B cell (primary cell): ENCODE results near the gene GPBP1L1. TPM values are rescaled to one million over a fixed set of nuclear protein-coding genes. Genes with fewer than 3 reads are reported as not detected.
"Not testable (repeated sequence)": the region's sequence is repeated elsewhere in the genome, so short reads cannot be mapped to it uniquely, and the experiment has no call there.

Experiments
- ATAC-seq: fragments of 200-7000 bp; cut with Tn5 transposase; one replicate; pipeline ENCODE4 v1.10.0; 2021; ENCODE audit warnings: low read depth, mild to moderate bottlenecking, moderate number of reproducible peaks, moderate library complexity
- CTCF ChIA-PET: fragments of 350-600 bp; sonication (Branson Sonifier 250); formaldehyde crosslinking; loops from one replicate; lab custom pipeline; 2021; ENCODE audit warnings: antibody characterized with exemption, inconsistent platforms; lab: Charles Lee
- POLR2A ChIA-PET: fragments of 350-600 bp; sonication (Branson Sonifier 250); formaldehyde crosslinking; loops from one replicate; lab custom pipeline; 2021; ENCODE audit warnings: antibody characterized with exemption; lab: Charles Lee
- DNase-seq: peaks from one replicate; pipeline ENCODE4 v3.0.0; 2013
- H2AFZ ChIP-seq: 2 replicates; pipeline ENCODE4 v1.6.1; 2012; ENCODE audit warnings: mild to moderate bottlenecking, low read depth, low read length; ENCODE audit not compliant: insufficient read depth, poor library complexity, severe bottlenecking
- H3K27ac ChIP-seq, 2 donors: 1 replicate in 1 of 2; 2 replicates in 1 of 2; pipeline ENCODE4 v1.5.1; 2012 to 2013; ENCODE audit warnings: low read length in 2 of 2, mild to moderate bottlenecking in 2 of 2, moderate library complexity in 1 of 2
- H3K27me3 ChIP-seq, 4 experiments: fragments of 200-600 bp in 1 of 4; sonication (generic) in 1 of 4; replicated peaks in 1 of 4; 1 replicate in 2 of 4; 2 replicates in 2 of 4; pipeline versions ENCODE4 v1.6.1 to v1.7.0; 2013 to 2016; ENCODE audit warnings: low read length in 3 of 4, mild to moderate bottlenecking in 2 of 4, mixed read lengths in 1 of 4, moderate library complexity in 1 of 4; ENCODE audit not compliant: insufficient read depth in 4 of 4, control insufficient read depth in 3 of 4; ENCODE audit errors: control extremely low read depth in 1 of 4
- H3K36me3 ChIP-seq, 2 experiments: replicated peaks in 1 of 2; 1 replicate in 1 of 2; 2 replicates in 1 of 2; pipeline versions ENCODE4 v1.6.1 to v1.7.1; 2013; ENCODE audit warnings: low read length in 1 of 2; ENCODE audit not compliant: insufficient read depth in 2 of 2, control insufficient read depth in 1 of 2; ENCODE audit errors: control extremely low read depth in 1 of 2, extremely low read depth in 1 of 2
- H3K4me1 ChIP-seq, 2 donors: fragments of 200-600 bp in 1 of 2; sonication (generic) in 1 of 2; 1 replicate in 1 of 2; 2 replicates in 1 of 2; pipeline versions ENCODE4 v1.5.1 to v1.6.1; 2013 to 2017; ENCODE audit warnings: low read length in 2 of 2; ENCODE audit not compliant: control insufficient read depth in 2 of 2, insufficient read depth in 2 of 2
- H3K4me2 ChIP-seq: replicated peaks from 2 replicates; pipeline ENCODE3; 2012; ENCODE audit warnings: mild to moderate bottlenecking, low read depth, low read length; ENCODE audit not compliant: poor library complexity, severe bottlenecking
- H3K4me3 ChIP-seq, 5 experiments: fragments of 200-600 bp in 1 of 5; sonication (generic) in 1 of 5; 1 replicate in 3 of 5; 2 replicates in 2 of 5; pipeline versions ENCODE4 v1.5.1 to v1.7.0; 2011 to 2016; ENCODE audit warnings: low read length in 4 of 5, mild to moderate bottlenecking in 4 of 5, low read depth in 2 of 5, control low read depth in 1 of 5, moderate library complexity in 1 of 5; ENCODE audit not compliant: insufficient read depth in 1 of 5; ENCODE audit errors: control extremely low read depth in 1 of 5, extremely low read depth in 1 of 5
- H3K79me2 ChIP-seq: fragments of 200-600 bp; sonication (generic); one replicate; pipeline ENCODE4 v1.6.0; 2016; ENCODE audit warnings: low read length; ENCODE audit not compliant: control insufficient read depth, insufficient read depth
- H3K9ac ChIP-seq: fragments of 200-600 bp; sonication (generic); 2 replicates; pipeline ENCODE4 v1.6.1; 2017; ENCODE audit warnings: mild to moderate bottlenecking, low read length, moderate library complexity
- H3K9me3 ChIP-seq, 3 donors: one replicate each; pipeline versions ENCODE4 v1.6.1 to v1.7.1; 2013; ENCODE audit warnings: low read length in 2 of 3; ENCODE audit not compliant: control insufficient read depth in 2 of 3, insufficient read depth in 1 of 3; ENCODE audit errors: control extremely low read depth in 1 of 3
- H4K20me1 ChIP-seq: 2 replicates; pipeline ENCODE4 v1.6.0; 2012; ENCODE audit warnings: mild to moderate bottlenecking, low read length; ENCODE audit not compliant: insufficient read depth, control insufficient read depth, poor library complexity, severe bottlenecking
- H3K27ac Mint-ChIP-seq: one replicate; pipeline ENCODE4 v1.8.0; 2021; ENCODE audit warnings: mixed read lengths
- H3K27me3 Mint-ChIP-seq: one replicate; pipeline ENCODE4 v1.8.0; 2021; ENCODE audit warnings: mixed read lengths
- H3K4me1 Mint-ChIP-seq: one replicate; pipeline ENCODE4 v1.8.0; 2021; ENCODE audit warnings: mixed read lengths
- H3K4me3 Mint-ChIP-seq: one replicate; pipeline ENCODE4 v1.8.0; 2021; ENCODE audit warnings: mixed read lengths
- H3K9me3 Mint-ChIP-seq: one replicate; pipeline ENCODE4 v1.8.0; 2022; ENCODE audit warnings: mixed read lengths; ENCODE audit not compliant: insufficient read depth
- CTCF ChIP-seq: fragments of 200-600 bp; IDR thresholded peaks from one replicate; pipeline ENCODE4 v1.8.0; 2022; ENCODE audit warnings: antibody characterized with exemption, mild to moderate bottlenecking
- EZH2 ChIP-seq: IDR thresholded peaks from 2 replicates; pipeline ENCODE4 v1.6.1; 2012; ENCODE audit warnings: borderline replicate concordance, low read depth, mild to moderate bottlenecking, moderate library complexity, low read length; ENCODE audit not compliant: insufficient read depth, poor library complexity, severe bottlenecking
- WGBS: methylation state at CpG from one replicate; pipeline ENCODE4 v1.1.5; 2013; ENCODE audit warnings: missing lambda C conversion rate; ENCODE audit not compliant: insufficient coverage; 5-methylcytosine and 5-hydroxymethylcytosine counted together
- intact Hi-C: fragments of 100-400 bp; cut with micrococcal nuclease; formaldehyde crosslinking; loops from one replicate; pipeline ENCODE4 v1.10.0; 2022
- polyA plus RNA-seq: library from polyadenylated mRNA; depleted of rRNA; stranded (reverse); fragments of >200 nt; gene quantifications from 2 replicates; pipeline ENCODE4 v1.2.3, GENCODE V29; 2012
- total RNA-seq, 2 donors: library from RNA; stranded (reverse); fragments of 120-200 nt in 1 of 2; gene quantifications; 1 replicate in 1 of 2; 2 replicates in 1 of 2; pipeline versions ENCODE4 v1.2.3 to v1.2.4, GENCODE V29; 2013 to 2022

Gene GPBP1L1
- total and polyA plus RNA-seq, 2 donors (not counting 1 experiment from before 2014, with no cell fraction given): 75.5 to 137 TPM

- H3K4me1 Mint-ChIP-seq: peaks cover 70% of the 10 kb centered on the region
- Histone ChIP-seq H3K27me3 (no peaks in the 10 kb centered on the region), H3K4me3 (no peak overlapping the region), H3K4me2 (no peak overlapping the region), H3K79me2 (peaks cover 99% of the 10 kb centered on the region), H3K36me3 (no peaks in the 10 kb centered on the region), H2AFZ (no peak overlapping the region), H3K9ac (no peak overlapping the region), H4K20me1 (peaks cover 71% of the 10 kb centered on the region), H3K9me3 (no peaks in the 10 kb centered on the region), H3K27ac (no peak overlapping the region), H3K4me1 (peaks cover 11 to 40% of the 10 kb centered on the region in 2 donors)
- H3K27me3 Mint-ChIP-seq: no peaks in the 10 kb centered on the region
- TF ChIP-seq CTCF (no peak), EZH2 (no peak)
- H3K27ac Mint-ChIP-seq: no peak overlapping the region
- ATAC-seq (no peak), DNase-seq (no peak)
- H3K9me3 Mint-ChIP-seq: no peaks in the 10 kb centered on the region
- no peak overlapping the region for H3K4me3 Mint-ChIP-seq
- intact Hi-C loops: no loop called here
- POLR2A ChIA-PET: no interaction called here
- CTCF ChIA-PET: no interaction called here
Observed at GRCh38 chr1:45678489-45678888, 7.8 kb downstream of the GPBP1L1 start.

GRCh38 chr1:45677751-45678245, 8.5 kb downstream of the GPBP1L1 start:
- peaks cover 74% of the 10 kb centered on the region for H4K20me1 ChIP-seq
- peaks cover 0 to under 1% of the 10 kb centered on the region in 2 experiments for H3K36me3 ChIP-seq
- no peak overlapping the region for H3K27ac ChIP-seq
- CTCF ChIA-PET: interaction anchor here (1.5 kb wide), 1 partner anchor 8 kb away, joined by 5 read pairs; the partner anchor contains the start of gene GPBP1L1
- H3K9ac ChIP-seq: no peak overlapping the region
- TF ChIP-seq EZH2 (no peak), CTCF (no peak)
- Mint-ChIP-seq H3K4me3 (peak overlapping the region; percentile 14), H3K9me3 (no peaks in the 10 kb centered on the region), H3K4me1 (peaks cover 76% of the 10 kb centered on the region), H3K27ac (no peak overlapping the region), H3K27me3 (no peaks in the 10 kb centered on the region)
- H3K4me2 ChIP-seq: no peak overlapping the region
- H3K79me2 ChIP-seq: peaks cover 99% of the 10 kb centered on the region
- DNase-seq: no peak
- peaks cover 11 to 39% of the 10 kb centered on the region in 2 donors for H3K4me1 ChIP-seq
- ATAC-seq: no peak
- no peaks in the 10 kb centered on the region for H3K9me3 ChIP-seq
- H2AFZ ChIP-seq: no peak overlapping the region
- intact Hi-C loops: no loop called here
- H3K4me3 ChIP-seq: no peak overlapping the region
- no peaks in the 10 kb centered on the region for H3K27me3 ChIP-seq
- POLR2A ChIA-PET: no interaction called here
- no CpG with 5 or more reads among the region's 3 CpGs for WGBS

- H3K27ac ChIP-seq, H3K9ac ChIP-seq, H3K27ac Mint-ChIP-seq, ATAC-seq, H3K4me3 Mint-ChIP-seq, DNase-seq, H3K9me3 ChIP-seq, H3K36me3 ChIP-seq, H3K4me3 ChIP-seq, intact Hi-C loops, H3K9me3 Mint-ChIP-seq, H2AFZ ChIP-seq, H3K27me3 Mint-ChIP-seq, H3K27me3 ChIP-seq, H3K4me2 ChIP-seq: not testable (repeated sequence)
- POLR2A ChIA-PET: interaction anchor here (0.7 to 0.9 kb wide), 2 partner anchors 9 to 91 kb away, joined by 3 to 6 read pairs; partner anchors contain the start of gene GPBP1L1
- WGBS: 92% methylated on average over 4 of the region's 7 CpGs
- peaks cover 70% of the 10 kb centered on the region for H3K4me1 Mint-ChIP-seq
- CTCF ChIA-PET: interaction anchor here (1.5 kb wide), 1 partner anchor 9 kb away, joined by 5 read pairs; the partner anchor contains the start of gene GPBP1L1
- H4K20me1 ChIP-seq: peaks cover 76% of the 10 kb centered on the region
- H3K4me1 ChIP-seq: peaks cover 11 to 34% of the 10 kb centered on the region in 2 donors
- peaks cover 99% of the 10 kb centered on the region for H3K79me2 ChIP-seq
Observed at GRCh38 chr1:45676553-45676952, 9.8 kb downstream of the GPBP1L1 start.
